Body of pancreas (tissue), 4 donors: ENCODE measurements around the gene FAM234A. TPM values are rescaled to one million over a fixed set of nuclear protein-coding genes. Genes with fewer than 3 reads are reported as not detected.
A peak's percentile ranks its signal among the peaks of the same experiment; 100 is the strongest.

ENCODE experiments used
- ATAC-seq: fragments of 150-250 bp; one replicate; pipeline ENCODE4 v1.9.1; 2016
- DNase-seq, 4 donors: peaks; one replicate each; pipeline ENCODE4 v3.0.0-alpha.2; 2019
- H3K27ac ChIP-seq, 4 donors: fragments of 200-600 bp; sonication (generic); 1 replicate in 3 of 4; 2 replicates in 1 of 4; pipeline versions ENCODE4 v1.5.1 to v1.6.1; 2016 to 2019; ENCODE audit warnings: mild to moderate bottlenecking in 1 of 4, mixed read lengths in 1 of 4, moderate library complexity in 1 of 4
- H3K27me3 ChIP-seq, 2 donors: fragments of 200-600 bp; sonication (generic); one replicate each; pipeline ENCODE4 v1.6.0; 2016; ENCODE audit warnings: mild to moderate bottlenecking in 1 of 2
- H3K36me3 ChIP-seq, 2 donors: fragments of 200-600 bp; sonication (generic); replicated peaks in 1 of 2; 2 replicates each; pipeline ENCODE4 v1.5.1; 2016; ENCODE audit warnings: low read depth in 2 of 2; ENCODE audit not compliant: insufficient read depth in 1 of 2
- H3K4me1 ChIP-seq: fragments of 200-600 bp; sonication (generic); one replicate; pipeline ENCODE4 v1.6.0; 2016
- H3K4me3 ChIP-seq, 2 donors: fragments of 200-600 bp; sonication (generic); 1 replicate in 1 of 2; 2 replicates in 1 of 2; pipeline ENCODE4 v1.5.1; 2016 to 2019
- H3K9me3 ChIP-seq, 3 donors: fragments of 200-600 bp; sonication (generic); 1 replicate in 2 of 3; 2 replicates in 1 of 3; pipeline ENCODE4 v1.5.1; 2016
- POLR2A ChIP-seq, 3 donors: fragments of 450-650 bp; IDR thresholded peaks; one replicate each; pipeline ENCODE4 v1.6.1; 2016; ENCODE audit warnings: antibody characterized with exemption in 3 of 3, mild to moderate bottlenecking in 2 of 3
- WGBS, 2 donors: methylation state at CpG; one replicate each; pipeline ENCODE4 v1.1.5; 2017; 5-methylcytosine and 5-hydroxymethylcytosine counted together
- intact Hi-C: fragments of 100-400 bp; cut with DNase I; formaldehyde crosslinking; loops from one replicate; pipeline ENCODE4 v1.15.1; 2023
- total RNA-seq, 2 donors: library from RNA; depleted of rRNA; stranded (reverse); fragments of >200 nt; gene quantifications; one replicate each; pipeline ENCODE4 v1.1.0, GENCODE V29; 2016
- TF ChIP-seq, protein P1 (sequence below), 7 experiments: fragments of 450-650 bp in 4 of 7; fragments of 200-600 bp in 3 of 7; sonication (generic) in 3 of 7; IDR thresholded peaks; one replicate each; pipeline ENCODE4 v1.5.1; 2016 to 2019; ENCODE audit warnings: antibody characterized with exemption in 7 of 7

Gene FAM234A
- total RNA-seq, 2 donors from 2014 or later = 44.2 to 50.8 TPM

DNA sequence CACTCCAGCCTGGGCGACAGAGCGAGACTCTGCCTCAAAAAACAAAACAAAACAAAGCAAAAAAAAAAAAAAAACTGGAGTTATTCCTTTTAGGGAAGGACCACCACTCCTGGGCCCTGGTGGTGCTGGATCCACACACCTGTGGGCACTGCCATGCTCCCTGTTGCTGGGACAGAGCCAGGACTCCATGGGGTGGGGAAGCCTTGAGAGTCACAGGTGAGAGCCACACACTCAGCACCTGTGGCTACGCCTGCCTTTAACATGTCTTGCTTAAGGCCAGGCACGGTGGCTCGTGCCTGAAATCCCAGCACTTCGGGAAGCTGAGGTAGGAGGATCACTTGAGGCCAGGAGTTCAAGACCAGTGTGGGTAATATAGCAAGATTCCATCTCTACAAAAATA is 66.6 kb downstream of the FAM234A start:
- Histone ChIP-seq H3K27me3 (no peaks in the 10 kb centered on the region), H3K9me3 (no peaks in the 10 kb centered on the region), H3K36me3 (peaks cover 0 to 2% of the 10 kb centered on the region in 2 donors), H3K27ac (no peak overlapping the region), H3K4me3 (no peak overlapping the region), H3K4me1 (no peaks in the 10 kb centered on the region)
- no peak for TF ChIP-seq POLR2A (IDR thresholded peaks at IDR 0.05)
- TF ChIP-seq, protein P1, sequence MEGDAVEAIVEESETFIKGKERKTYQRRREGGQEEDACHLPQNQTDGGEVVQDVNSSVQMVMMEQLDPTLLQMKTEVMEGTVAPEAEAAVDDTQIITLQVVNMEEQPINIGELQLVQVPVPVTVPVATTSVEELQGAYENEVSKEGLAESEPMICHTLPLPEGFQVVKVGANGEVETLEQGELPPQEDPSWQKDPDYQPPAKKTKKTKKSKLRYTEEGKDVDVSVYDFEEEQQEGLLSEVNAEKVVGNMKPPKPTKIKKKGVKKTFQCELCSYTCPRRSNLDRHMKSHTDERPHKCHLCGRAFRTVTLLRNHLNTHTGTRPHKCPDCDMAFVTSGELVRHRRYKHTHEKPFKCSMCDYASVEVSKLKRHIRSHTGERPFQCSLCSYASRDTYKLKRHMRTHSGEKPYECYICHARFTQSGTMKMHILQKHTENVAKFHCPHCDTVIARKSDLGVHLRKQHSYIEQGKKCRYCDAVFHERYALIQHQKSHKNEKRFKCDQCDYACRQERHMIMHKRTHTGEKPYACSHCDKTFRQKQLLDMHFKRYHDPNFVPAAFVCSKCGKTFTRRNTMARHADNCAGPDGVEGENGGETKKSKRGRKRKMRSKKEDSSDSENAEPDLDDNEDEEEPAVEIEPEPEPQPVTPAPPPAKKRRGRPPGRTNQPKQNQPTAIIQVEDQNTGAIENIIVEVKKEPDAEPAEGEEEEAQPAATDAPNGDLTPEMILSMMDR (IDR thresholded peaks at IDR 0.05) = no peak
- ATAC-seq (no peak), DNase-seq (no peak)
- 93 to 99% methylated on average over 6 of the region's 6 CpGs for WGBS, 2 donors
- intact Hi-C loops = no loop called here

DNA sequence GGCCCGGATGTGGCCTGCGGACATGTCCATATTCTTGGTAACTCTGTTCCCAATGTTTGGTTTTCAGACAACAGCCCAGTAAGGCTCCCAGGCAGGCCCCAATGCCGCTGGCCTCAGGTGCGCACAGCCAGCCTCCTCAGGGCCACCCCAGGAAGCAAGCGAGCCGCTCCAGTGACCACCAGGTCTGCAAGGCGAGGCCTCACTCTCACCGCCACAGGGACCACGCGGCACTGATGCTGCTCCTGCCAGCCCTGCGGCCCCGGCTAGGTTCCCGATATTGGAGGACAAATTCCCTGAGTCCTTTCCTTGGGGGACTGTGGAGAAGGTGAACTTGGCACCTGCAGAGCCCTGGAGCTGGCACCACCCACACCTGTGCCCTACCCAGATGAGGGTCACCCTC is 67.3 kb downstream of the FAM234A start:
- Histone ChIP-seq H3K9me3 (no peaks in the 10 kb centered on the region), H3K36me3 (peaks cover 0 to 2% of the 10 kb centered on the region in 2 donors), H3K4me1 (no peaks in the 10 kb centered on the region), H3K4me3 (no peak overlapping the region), H3K27me3 (no peaks in the 10 kb centered on the region), H3K27ac (no peak overlapping the region)
- TF ChIP-seq, protein P1 (IDR thresholded peaks at IDR 0.05) = no peak
- no peak for TF ChIP-seq POLR2A (IDR thresholded peaks at IDR 0.05)
- WGBS, 2 donors = 90 to 95% methylated on average over 8 to 11 of the region's 13 CpGs
- intact Hi-C loops = no loop called here
- peak; percentile 33 for ATAC-seq
- no peak for DNase-seq

DNA sequence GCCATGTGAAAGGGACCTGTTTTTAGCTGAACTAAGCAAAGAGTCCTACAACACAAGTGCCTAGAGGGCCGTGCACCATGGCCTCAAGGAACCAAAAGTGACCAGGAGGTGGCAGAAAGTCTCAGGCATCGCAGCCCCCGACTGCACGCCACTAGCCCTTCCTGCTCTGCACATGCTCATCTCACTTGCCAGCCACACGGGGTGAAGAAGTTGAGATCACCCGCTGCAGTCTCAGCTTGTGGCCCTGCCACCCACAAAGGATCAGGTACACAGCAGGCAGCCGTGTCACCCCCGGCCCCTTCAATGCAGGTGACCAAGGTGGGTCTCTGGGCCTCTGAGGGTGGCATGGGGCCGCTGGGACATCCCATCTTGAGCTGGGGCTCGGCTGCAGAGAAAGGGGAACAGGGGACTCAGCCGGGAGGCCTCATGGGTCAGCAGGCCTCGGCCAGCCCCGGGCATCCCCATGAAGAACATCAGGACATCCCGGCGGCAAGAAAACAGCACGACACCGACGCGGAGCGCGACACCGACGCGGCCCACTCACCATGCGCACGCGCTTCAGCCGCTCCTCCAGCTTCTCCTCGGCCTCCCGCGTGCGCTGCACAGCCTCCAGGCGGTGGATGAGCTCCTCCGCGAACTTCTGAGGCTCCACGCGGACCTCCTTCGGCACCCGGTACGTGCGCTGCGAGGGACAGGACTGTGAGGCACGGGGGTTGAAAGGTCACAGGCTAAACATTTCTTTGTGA is 69.3 kb downstream of the FAM234A start:
- TF ChIP-seq POLR2A (IDR thresholded peaks at IDR 0.05) = no peak
- TF ChIP-seq, protein P1 (IDR thresholded peaks at IDR 0.05) = peak in 1 of 7 experiments; percentile 9
- H3K36me3 ChIP-seq = no peaks in the 10 kb centered on the region
- 91 to 96% methylated on average over 38 to 43 of the region's 43 CpGs for WGBS, 2 donors

DNA sequence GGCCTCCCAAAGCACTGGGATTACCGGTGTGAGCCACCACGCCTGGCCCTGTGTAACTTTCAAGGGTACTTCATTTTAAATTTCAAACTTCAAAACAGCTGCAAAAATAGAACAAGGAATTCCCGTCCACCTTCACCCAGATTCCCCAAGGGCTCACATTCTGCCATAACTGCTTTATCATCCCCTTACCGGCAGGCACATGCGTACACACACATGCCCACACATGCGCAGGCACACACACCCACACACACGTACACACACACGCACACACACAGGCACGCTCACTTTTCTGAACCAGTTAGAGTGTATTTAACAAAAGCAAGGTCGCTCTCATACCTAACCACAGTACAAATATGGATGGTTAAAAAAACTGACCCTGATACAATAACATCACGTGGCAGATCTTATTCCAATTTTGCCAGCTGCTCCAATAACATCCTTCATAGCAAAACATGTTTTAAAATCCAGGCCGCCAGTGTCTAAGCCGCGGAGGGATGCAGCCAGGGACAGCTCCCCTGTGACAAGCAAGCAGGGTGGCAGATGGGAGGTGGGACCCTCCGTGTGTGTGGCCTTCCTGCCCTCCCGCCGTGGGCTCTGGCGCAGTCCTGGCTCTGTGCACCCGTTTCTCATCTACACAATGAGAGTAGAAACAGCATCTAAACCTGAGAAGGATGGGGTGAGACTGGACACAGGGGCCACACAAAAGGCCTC is 71.5 kb downstream of the FAM234A start:
- DNase-seq (peak in 1 of 4 donors; percentile 40), ATAC-seq (no peak)
- Histone ChIP-seq H3K27me3 (no peaks in the 10 kb centered on the region), H3K4me3 (no peak overlapping the region), H3K27ac (no peak overlapping the region), H3K9me3 (no peaks in the 10 kb centered on the region), H3K36me3 (no peaks in the 10 kb centered on the region), H3K4me1 (no peaks in the 10 kb centered on the region)
- intact Hi-C loops = no loop called here
- WGBS, 2 donors = 89% methylated on average over 16 to 19 of the region's 19 CpGs
- TF ChIP-seq POLR2A (IDR thresholded peaks at IDR 0.05) = no peak
- TF ChIP-seq, protein P1 (IDR thresholded peaks at IDR 0.05) = no peak

More for the DNA sequence above, 69.3 kb downstream of the FAM234A start:
- intact Hi-C loops = no loop called here
- DNase-seq = no peak
- H3K27me3 ChIP-seq = no peaks in the 10 kb centered on the region
- no peaks in the 10 kb centered on the region for H3K4me1 ChIP-seq
- H3K9me3 ChIP-seq = no peaks in the 10 kb centered on the region
- no peak overlapping the region for H3K27ac ChIP-seq
- no peak for ATAC-seq
- no peak overlapping the region for H3K4me3 ChIP-seq
